Measurements from ENCODE around the gene EGR4.

Gene EGR4

GRCh38 chr2:73250872-73251846 lies 42.2 kb downstream of the EGR4 start:
- FAIRE-seq (no peak), DNase-seq (ENCODE audit: low spot score) (no peak)

- FAIRE-seq: no peak
- DNase-seq (ENCODE audit: low spot score): no peak
These were observed 43.7 kb downstream of the EGR4 start for GRCh38 chr2:73249636-73250035.

GRCh38 chr2:73246850-73247249 lies 46.5 kb downstream of the EGR4 start:
- no peak for DNase-seq (ENCODE audit: low spot score)
- no peak for FAIRE-seq

- FAIRE-seq (no peak), DNase-seq (ENCODE audit: low spot score) (no peak)
These were observed 48.8 kb downstream of the EGR4 start for GRCh38 chr2:73244580-73244979.

GRCh38 chr2:73243884-73244570 lies 49.3 kb downstream of the EGR4 start:
- peak; percentile 40 for FAIRE-seq
- no peak for DNase-seq (ENCODE audit: low spot score)

Measured in urothelium cell line (cell line).